H9 (cell line): Measurements from ENCODE around the gene VOPP1. TPM values are rescaled to one million over a fixed set of nuclear protein-coding genes. Genes with fewer than 3 reads are reported as not detected.
"Not testable (repeated sequence)": the region's sequence is repeated elsewhere in the genome, so short reads cannot be mapped to it uniquely, and the experiment has no call there.

Experiments used
- DNase-seq: peaks from one replicate; pipeline ENCODE4 v3.0.0-alpha.2; 2017
- H2AFZ ChIP-seq: one replicate; pipeline ENCODE4 v1.6.1; 2013; ENCODE audit warnings: mild to moderate bottlenecking, low read length, control low read depth, moderate library complexity
- H2AK5ac ChIP-seq: 2 replicates; pipeline ENCODE4 v1.6.1; 2013; ENCODE audit warnings: low read length, control low read depth, mixed read lengths; ENCODE audit not compliant: insufficient read length
- H2BK120ac ChIP-seq: one replicate; pipeline ENCODE4 v1.6.1; 2013; ENCODE audit warnings: low read depth, mild to moderate bottlenecking, low read length, control low read depth, inconsistent platforms; ENCODE audit not compliant: poor library complexity, severe bottlenecking
- H2BK12ac ChIP-seq: 2 replicates; pipeline ENCODE4 v1.6.1; 2013; ENCODE audit warnings: low read length, control low read depth, mixed read lengths, low read depth; ENCODE audit not compliant: insufficient read length
- H2BK15ac ChIP-seq: 2 replicates; pipeline ENCODE4 v1.6.1; 2013; ENCODE audit warnings: low read depth, low read length, control low read depth
- H2BK20ac ChIP-seq: one replicate; pipeline ENCODE4 v1.6.1; 2013; ENCODE audit warnings: low read depth, mild to moderate bottlenecking, low read length, control low read depth, inconsistent platforms; ENCODE audit not compliant: poor library complexity, severe bottlenecking
- H2BK5ac ChIP-seq: 2 replicates; pipeline ENCODE4 v1.6.1; 2013; ENCODE audit warnings: low read length, control low read depth, mixed read lengths; ENCODE audit not compliant: insufficient read length
- H3K14ac ChIP-seq: 2 replicates; pipeline ENCODE4 v1.6.1; 2013; ENCODE audit warnings: low read length, control low read depth; ENCODE audit not compliant: insufficient read depth
- H3K18ac ChIP-seq: 2 replicates; pipeline ENCODE4 v1.6.1; 2013; ENCODE audit warnings: low read depth, mild to moderate bottlenecking, mixed read lengths, low read length, control low read depth; ENCODE audit not compliant: insufficient read length
- H3K23ac ChIP-seq: 2 replicates; pipeline ENCODE4 v1.6.1; 2013; ENCODE audit warnings: low read length, control low read depth, mixed read lengths, low read depth; ENCODE audit not compliant: insufficient read length
- H3K23me2 ChIP-seq: 2 replicates; pipeline ENCODE4 v1.6.1; 2013; ENCODE audit warnings: low read depth, mild to moderate bottlenecking, mixed read lengths, low read length, control low read depth; ENCODE audit not compliant: insufficient read length, poor library complexity, severe bottlenecking
- H3K27ac ChIP-seq: 2 replicates; pipeline ENCODE4 v1.5.1; 2013; ENCODE audit warnings: low read length, control low read depth, mixed read lengths, low read depth; ENCODE audit not compliant: insufficient read length
- H3K27me3 ChIP-seq: 2 replicates; pipeline ENCODE4 v1.6.1; 2013; ENCODE audit warnings: low read length, control low read depth, inconsistent platforms; ENCODE audit not compliant: insufficient read depth
- H3K4ac ChIP-seq: 2 replicates; pipeline ENCODE4 v1.6.1; 2013; ENCODE audit warnings: low read depth, mild to moderate bottlenecking, control low read depth, inconsistent platforms, low read length, moderate library complexity
- H3K4me1 ChIP-seq: 2 replicates; pipeline ENCODE4 v1.6.1; 2013; ENCODE audit warnings: low read length, control low read depth, inconsistent platforms; ENCODE audit not compliant: insufficient read depth
- H3K4me2 ChIP-seq: 2 replicates; pipeline ENCODE4 v1.6.1; 2013; ENCODE audit warnings: low read length, control low read depth, mixed read lengths; ENCODE audit not compliant: insufficient read length, insufficient read depth
- H3K56ac ChIP-seq: 2 replicates; pipeline ENCODE4 v1.6.1; 2013; ENCODE audit warnings: low read depth, mild to moderate bottlenecking, mixed read lengths, low read length, control low read depth; ENCODE audit not compliant: insufficient read length
- H3K79me1 ChIP-seq: 2 replicates; pipeline ENCODE4 v1.6.1; 2013; ENCODE audit warnings: low read depth, mild to moderate bottlenecking, moderate library complexity, low read length, control low read depth, inconsistent platforms; ENCODE audit not compliant: insufficient read depth, poor library complexity, severe bottlenecking
- H3K79me2 ChIP-seq: 2 replicates; pipeline ENCODE4 v1.6.1; 2013; ENCODE audit warnings: low read length, control low read depth, inconsistent platforms; ENCODE audit not compliant: insufficient read depth
- H3K9ac ChIP-seq: 2 replicates; pipeline ENCODE4 v1.6.1; 2013; ENCODE audit warnings: low read length, control low read depth, mixed read lengths; ENCODE audit not compliant: insufficient read length; ENCODE audit errors: extremely low read depth
- H3K9me3 ChIP-seq: one replicate; pipeline ENCODE4 v1.6.1; 2013; ENCODE audit warnings: low read depth, low read length, inconsistent platforms; ENCODE audit not compliant: control insufficient read depth
- H3T11ph ChIP-seq: one replicate; pipeline ENCODE4 v1.6.1; 2013; ENCODE audit warnings: mild to moderate bottlenecking, low read length, control low read depth, inconsistent platforms
- H4K20me1 ChIP-seq: one replicate; pipeline ENCODE4 v1.6.1; 2013; ENCODE audit not compliant: control insufficient read depth, insufficient read length, insufficient read depth
- H4K5ac ChIP-seq: 2 replicates; pipeline ENCODE4 v1.6.1; 2013; ENCODE audit warnings: low read depth, mild to moderate bottlenecking, mixed read lengths, low read length, control low read depth; ENCODE audit not compliant: insufficient read length
- H4K8ac ChIP-seq: replicated peaks from 2 replicates; pipeline ENCODE4 v1.6.1; 2013; ENCODE audit warnings: low read length, control low read depth, mixed read lengths, low read depth; ENCODE audit not compliant: insufficient read length
- H4K91ac ChIP-seq: 2 replicates; pipeline ENCODE4 v1.6.1; 2013; ENCODE audit warnings: low read depth, mild to moderate bottlenecking, moderate library complexity, mixed read lengths, low read length, control low read depth; ENCODE audit not compliant: insufficient read length
- H3K27ac Mint-ChIP-seq, 3 experiments: 2 replicates in 2 of 3; 3 replicates in 1 of 3; pipeline ENCODE4 v1.8.0; 2020 to 2021; ENCODE audit warnings: mixed read lengths in 3 of 3, mild to moderate bottlenecking in 1 of 3, moderate library complexity in 1 of 3
- H3K27me3 Mint-ChIP-seq: 2 replicates; pipeline ENCODE4 v1.8.0; 2021; ENCODE audit warnings: low read depth, mild to moderate bottlenecking, moderate library complexity, mixed read lengths
- H3K36me3 Mint-ChIP-seq, 3 experiments: 2 replicates in 2 of 3; 3 replicates in 1 of 3; pipeline ENCODE4 v1.8.0; 2020 to 2021; ENCODE audit warnings: low read depth in 3 of 3, mixed read lengths in 3 of 3; ENCODE audit not compliant: insufficient read depth in 1 of 3
- H3K4me1 Mint-ChIP-seq, 2 experiments: 2 replicates each; pipeline ENCODE4 v1.8.0; 2020; ENCODE audit warnings: mixed read lengths in 2 of 2
- H3K4me3 Mint-ChIP-seq, 2 experiments: 2 replicates in 1 of 2; 3 replicates in 1 of 2; pipeline ENCODE4 v1.8.0; 2020 to 2021; ENCODE audit warnings: mild to moderate bottlenecking in 2 of 2, mixed read lengths in 2 of 2, moderate library complexity in 1 of 2
- H3K9me3 Mint-ChIP-seq, 2 experiments: 2 replicates in 1 of 2; 3 replicates in 1 of 2; pipeline ENCODE4 v1.8.0; 2020; ENCODE audit warnings: mild to moderate bottlenecking in 2 of 2, mixed read lengths in 2 of 2, moderate library complexity in 1 of 2
- CTCF ChIP-seq: fragments of 200-600 bp; sonication (generic); conservative IDR thresholded peaks from 3 replicates; pipeline ENCODE4 v1.8.0; 2021; ENCODE audit warnings: antibody characterized with exemption, mild to moderate bottlenecking
- WGBS: extraction: QIAGEN DNeasy Blood & Tissue Kit; methylation state at CpG from one replicate; pipeline ENCODE4 v1.1.7; 2013; ENCODE audit warnings: missing lambda C conversion rate, low lambda C conversion rate, mixed read lengths; ENCODE audit not compliant: insufficient read length; ENCODE audit errors: extremely low coverage; 5-methylcytosine and 5-hydroxymethylcytosine counted together
- total RNA-seq: library from RNA; stranded (reverse); gene quantifications from 2 replicates; pipeline ENCODE4 v1.2.1, GENCODE V29; 2021

Gene VOPP1
- total RNA-seq, 1 experiment from 2014 or later: 55.7 TPM

- Histone ChIP-seq H2BK20ac (no peak overlapping the region), H4K5ac (no peak overlapping the region), H3K56ac (no peak overlapping the region), H3K4me2 (no peak overlapping the region), H3K4ac (no peak overlapping the region), H3K18ac (no peak overlapping the region), H3K23ac (no peak overlapping the region), H3K27me3 (no peaks in the 10 kb centered on the region), H2BK120ac (no peak overlapping the region), H2AK5ac (no peak overlapping the region), H4K8ac (no peak overlapping the region), H3K9ac (no peak overlapping the region), H4K20me1 (peaks cover 3% of the 10 kb centered on the region), H3K14ac (no peak overlapping the region), H2BK12ac (no peak overlapping the region), H2AFZ (no peak overlapping the region), H2BK15ac (no peak overlapping the region), H3T11ph (no peak overlapping the region), H3K23me2 (no peaks in the 10 kb centered on the region), H3K27ac (no peak overlapping the region), H3K4me1 (no peaks in the 10 kb centered on the region), H3K9me3 (peaks cover 6% of the 10 kb centered on the region), H2BK5ac (no peak overlapping the region), H3K79me2 (no peaks in the 10 kb centered on the region), H3K79me1 (no peaks in the 10 kb centered on the region), H4K91ac (no peak overlapping the region)
- Mint-ChIP-seq H3K4me1 (peaks cover 0 to 3% of the 10 kb centered on the region in 2 experiments; a peak in 2 of 4 replicates), H3K9me3 (peaks cover 2 to 6% of the 10 kb centered on the region in 2 experiments; a peak in 2 of 5 replicates), H3K4me3 (no peak overlapping the region), H3K36me3 (peaks cover 0 to 7% (median 0%) of the 10 kb centered on the region in 3 experiments; a peak in 1 of 7 replicates), H3K27me3 (peaks cover 18% of the 10 kb centered on the region), H3K27ac (no peak overlapping the region; a peak in 1 of 7 replicates)
- TF ChIP-seq CTCF: no peak
- no CpG with 5 or more reads among the region's 8 CpGs for WGBS
- DNase-seq: peak; percentile 29
These were observed 15.5 kb upstream of the VOPP1 start for GRCh38 chr7:55587687-55588378.

- H3K9me3 ChIP-seq, H3K9ac ChIP-seq, H2BK20ac ChIP-seq, DNase-seq, H3K23me2 ChIP-seq, H3K27ac Mint-ChIP-seq, H2AK5ac ChIP-seq, H3K4me1 Mint-ChIP-seq, H4K8ac ChIP-seq, H3K4me2 ChIP-seq, H3K79me1 ChIP-seq, H3K27me3 ChIP-seq, H3K23ac ChIP-seq, H3K4me3 Mint-ChIP-seq, H3K4me1 ChIP-seq, H2AFZ ChIP-seq, H2BK15ac ChIP-seq, H3T11ph ChIP-seq, H4K5ac ChIP-seq, H3K27ac ChIP-seq, H3K79me2 ChIP-seq, H4K91ac ChIP-seq, H2BK12ac ChIP-seq, H4K20me1 ChIP-seq, H3K14ac ChIP-seq, H3K56ac ChIP-seq, H2BK120ac ChIP-seq, H3K4ac ChIP-seq, H3K18ac ChIP-seq, H2BK5ac ChIP-seq, H3K36me3 Mint-ChIP-seq: not testable (repeated sequence)
- Mint-ChIP-seq H3K27me3 (peaks cover 23% of the 10 kb centered on the region), H3K9me3 (peaks cover 1 to 16% of the 10 kb centered on the region in 2 experiments; a peak in 2 of 5 replicates)
- WGBS: no CpG with 5 or more reads among the region's 9 CpGs
These were observed 10.4 kb upstream of the VOPP1 start for GRCh38 chr7:55582656-55583055.
